Stimulated activated CD4-positive, alpha-beta T cell treated with anti-CD3 and anti-CD28 coated beads, TNF-alpha, amount 100 ng/mL, for 24 hours (primary cell): Measurements from ENCODE around the gene BLM.
"Not testable (repeated sequence)": the region's sequence is repeated elsewhere in the genome, so short reads cannot be mapped to it uniquely, and the experiment has no call there.

ENCODE experiments used
- DNase-seq, 3 experiments: peaks; one replicate each; pipeline ENCODE4 v3.0.0-alpha.2; 2020; ENCODE audit warnings: low read depth in 3 of 3

BLM gene

GRCh38 chr15:90822204-90822955, 105.2 kb downstream of the BLM start:
- DNase-seq: no peak

- no peak for DNase-seq
Measured at GRCh38 chr15:90823455-90823974, 106.4 kb downstream of the BLM start.

DNA sequence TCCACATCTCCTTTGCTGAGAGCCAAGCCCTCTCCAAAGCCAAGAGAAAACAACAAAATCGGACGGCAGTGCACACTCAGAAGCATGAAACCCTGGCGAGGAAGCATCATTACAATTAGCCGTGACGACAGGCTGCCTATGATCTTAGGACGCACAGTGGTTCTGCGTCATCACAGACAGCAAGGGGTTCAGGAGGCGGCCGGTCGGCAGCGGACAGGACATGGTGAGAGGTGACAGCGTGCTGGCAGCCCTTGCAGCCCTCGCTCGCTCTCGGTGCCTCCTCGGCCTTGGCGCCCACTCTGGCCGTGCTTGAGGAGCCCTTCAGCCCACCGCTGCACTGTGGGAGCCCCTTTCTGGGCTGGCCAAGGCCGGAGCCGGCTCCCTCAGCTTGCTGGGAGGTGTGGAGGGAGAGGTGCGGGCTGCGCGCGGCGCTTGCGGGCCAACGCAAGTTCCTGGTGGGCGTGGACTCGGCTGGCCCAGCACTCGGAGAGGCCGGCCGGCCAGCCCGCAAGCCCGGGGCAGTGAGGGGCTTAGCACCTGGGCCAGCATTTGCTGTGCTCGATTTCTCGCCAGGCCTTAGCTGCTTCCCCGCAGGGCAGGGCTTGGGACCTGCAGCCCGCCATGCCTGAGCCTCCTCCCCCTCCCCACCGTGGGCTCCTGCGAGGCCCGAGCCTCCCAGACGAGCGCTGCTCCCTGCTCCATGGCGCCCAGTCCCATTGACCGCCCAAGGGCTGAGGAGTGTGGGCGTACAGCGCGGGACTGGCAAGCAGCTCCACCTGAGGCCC, 108.2 kb downstream of the BLM start:
- DNase-seq: not testable (repeated sequence)

DNA sequence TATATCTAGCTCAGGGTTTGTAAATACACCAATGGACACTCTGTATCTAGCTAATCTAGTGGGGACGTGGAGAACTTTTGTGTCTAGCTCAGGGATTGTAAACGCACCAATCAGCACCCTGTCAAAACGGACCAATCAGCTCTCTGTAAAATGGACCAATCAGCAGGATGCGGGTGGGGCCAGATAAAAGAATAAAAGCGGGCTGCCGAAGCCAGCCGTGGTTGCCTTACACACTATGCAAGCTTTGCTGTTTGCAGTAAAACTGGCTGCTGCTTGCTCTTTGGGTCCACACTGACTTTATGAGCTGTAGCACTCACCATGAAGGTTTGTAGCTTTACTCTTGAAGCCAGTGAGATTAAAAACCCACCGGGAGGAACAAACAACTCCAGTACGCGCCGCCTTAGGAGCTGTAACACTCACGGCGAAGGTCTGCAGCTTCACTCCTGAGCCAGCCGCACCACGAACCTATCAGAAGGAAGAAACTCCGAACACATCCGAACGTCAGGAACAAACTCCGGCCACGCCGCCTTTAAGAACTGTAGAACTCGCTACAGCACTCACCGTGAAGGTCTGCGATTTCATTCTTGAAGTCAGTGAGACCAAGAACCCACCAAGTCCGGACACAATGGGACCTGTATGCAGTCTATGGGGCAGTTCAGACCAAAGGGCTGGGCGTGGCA, 109.2 kb downstream of the BLM start:
- not testable (repeated sequence) for DNase-seq

DNA sequence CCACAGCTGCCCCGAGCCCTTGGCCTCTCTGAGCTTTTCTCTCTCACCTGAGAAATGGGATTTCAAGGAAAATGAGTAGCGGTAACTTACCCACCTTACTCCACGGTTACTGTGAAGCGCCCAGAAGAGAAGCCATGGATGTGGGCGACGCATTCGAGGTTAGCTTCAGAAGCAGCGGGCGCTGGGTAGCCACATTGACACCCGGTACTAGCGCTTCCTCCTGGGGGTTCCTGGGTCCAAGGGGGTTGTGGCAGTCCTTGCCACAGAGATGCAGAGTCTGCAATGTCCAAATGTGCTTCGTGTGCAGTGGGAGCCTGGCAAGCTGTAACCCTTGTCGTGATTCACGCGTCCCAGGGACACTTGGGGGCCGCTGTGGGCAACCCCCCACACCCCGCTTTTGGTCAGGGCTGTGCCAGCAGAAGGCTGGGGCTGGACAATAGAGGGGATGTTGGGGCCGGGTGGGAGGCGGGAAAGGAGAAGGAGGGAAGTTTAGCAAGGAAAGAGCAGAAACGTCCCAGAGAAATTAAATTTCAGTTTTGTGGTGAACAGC, 109.8 kb downstream of the BLM start:
- no peak for DNase-seq

GRCh38 chr15:90828111-90828510, 111.0 kb downstream of the BLM start:
- DNase-seq: no peak

- DNase-seq: no peak
Measured at GRCh38 chr15:90829126-90829525, 112.0 kb downstream of the BLM start.

DNA sequence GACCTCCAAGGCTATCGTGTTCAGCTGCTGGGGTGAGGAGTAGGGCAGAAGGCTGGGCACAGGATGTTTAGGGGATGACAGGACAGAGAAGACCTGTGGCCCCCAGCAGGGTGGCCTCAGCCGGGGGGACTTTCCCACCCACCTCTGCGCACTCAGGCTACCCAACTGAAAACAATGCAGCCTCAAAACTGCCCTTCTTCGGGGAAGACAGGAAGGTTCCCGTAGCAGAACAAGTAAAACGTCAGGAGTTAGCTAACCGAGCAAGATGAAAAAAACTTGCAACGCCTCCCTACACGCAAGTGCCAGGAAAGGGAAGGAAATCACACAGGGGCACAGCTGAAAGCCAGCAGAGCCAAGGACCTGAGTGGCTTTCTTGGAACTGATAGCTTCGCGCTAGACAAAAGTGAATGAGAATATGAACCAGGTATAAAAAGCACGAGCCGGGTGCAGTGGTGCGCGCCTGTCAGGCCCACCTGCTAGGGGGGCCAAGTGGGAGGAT, 112.8 kb downstream of the BLM start:
- peak in 1 of 3 experiments; percentile 62 for DNase-seq

DNA sequence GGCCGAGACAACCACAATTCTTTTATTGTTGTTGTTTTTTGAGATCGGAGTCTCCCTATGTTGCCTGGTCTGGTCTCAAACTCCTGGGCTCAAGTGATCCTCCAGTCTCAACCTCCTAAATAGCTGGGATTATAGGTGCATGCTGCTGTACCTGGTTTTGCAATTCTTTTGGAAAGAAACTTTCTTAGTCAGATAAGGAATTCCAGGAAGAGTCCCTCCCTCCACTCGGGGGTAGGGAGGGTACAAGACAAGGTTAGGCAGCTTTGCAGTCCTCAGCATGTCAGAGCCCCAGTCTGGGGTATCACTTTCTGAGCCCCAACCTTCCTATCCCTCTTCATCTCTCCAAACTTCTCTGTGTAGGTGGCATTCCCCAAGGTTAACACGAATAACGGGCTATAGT, 117.5 kb downstream of the BLM start:
- DNase-seq: no peak

GRCh38 chr15:90836296-90836871, 119.2 kb downstream of the BLM start:
- DNase-seq: no peak

DNA sequence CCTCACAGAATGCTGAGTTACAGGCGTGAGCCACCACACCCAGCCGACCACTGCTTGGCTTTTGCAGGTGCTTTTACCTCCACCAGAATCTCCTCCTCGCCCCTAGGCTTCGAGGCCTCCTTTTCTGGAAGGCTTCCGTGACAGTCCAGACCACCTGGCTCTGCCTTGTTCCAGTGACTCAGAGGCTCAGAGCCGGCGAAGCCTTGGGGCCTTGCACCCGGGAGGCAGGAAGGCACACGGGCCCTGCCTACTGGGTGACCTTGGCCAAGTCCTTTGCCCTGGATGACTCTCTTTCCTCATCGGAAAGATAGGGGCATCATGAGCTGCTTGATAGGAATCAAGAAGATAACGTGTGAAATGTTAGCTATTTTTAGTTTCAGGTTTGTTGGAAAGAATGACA, 119.9 kb downstream of the BLM start:
- peak in 1 of 3 experiments; percentile 67 for DNase-seq

GRCh38 chr15:90838139-90838538, 121.0 kb downstream of the BLM start:
- peak; percentile 62 to 89 (median 67) for DNase-seq

- no peak for DNase-seq
Measured at GRCh38 chr15:90838544-90838943, 121.4 kb downstream of the BLM start.

DNA sequence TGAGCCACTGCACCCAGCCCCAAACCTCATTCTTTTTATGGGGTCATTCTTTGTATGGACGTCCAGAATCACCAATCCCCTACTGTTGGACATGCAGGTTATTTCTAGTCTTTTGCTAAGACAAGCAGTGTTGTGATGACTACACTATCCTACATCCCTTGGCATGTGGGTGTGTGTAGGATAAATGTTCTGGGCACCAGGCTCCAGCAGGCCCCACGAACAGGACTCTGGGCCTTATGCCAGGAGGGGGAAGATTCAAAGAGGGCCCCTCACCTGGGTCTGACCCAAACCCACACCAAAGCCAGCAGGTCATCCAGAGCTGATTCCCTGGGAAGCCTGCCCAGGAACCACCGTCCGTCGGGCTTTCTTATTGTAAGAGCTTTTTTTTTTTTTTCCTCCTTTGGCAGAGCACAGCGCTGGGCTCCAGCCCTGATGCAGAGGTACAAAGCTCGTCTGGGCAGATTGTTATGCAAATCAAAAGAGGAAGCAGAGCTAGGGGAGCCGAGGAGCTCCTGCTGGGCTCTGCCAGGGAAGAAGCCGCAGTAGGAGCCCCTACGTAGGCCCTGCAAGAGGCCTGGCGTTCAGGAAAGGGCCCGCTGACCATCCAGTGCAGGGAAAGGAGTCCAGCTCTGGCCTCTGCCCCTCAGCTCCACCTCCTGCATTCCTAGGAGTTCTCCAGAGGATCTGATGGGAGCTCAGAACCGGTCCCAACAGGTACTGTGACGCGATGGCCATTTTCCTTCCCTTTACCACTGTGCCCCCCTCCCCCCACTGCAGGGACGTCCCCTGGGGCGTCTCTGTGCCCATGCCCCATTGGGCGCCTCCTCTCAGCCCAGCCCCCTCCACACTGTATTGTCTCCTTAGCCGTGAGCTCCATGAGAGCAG, 122.3 kb downstream of the BLM start:
- no peak for DNase-seq

GRCh38 chr15:90840157-90840855, 123.2 kb downstream of the BLM start:
- DNase-seq: no peak

- DNase-seq: no peak
Measured at GRCh38 chr15:90840954-90841353, 123.8 kb downstream of the BLM start.

DNA sequence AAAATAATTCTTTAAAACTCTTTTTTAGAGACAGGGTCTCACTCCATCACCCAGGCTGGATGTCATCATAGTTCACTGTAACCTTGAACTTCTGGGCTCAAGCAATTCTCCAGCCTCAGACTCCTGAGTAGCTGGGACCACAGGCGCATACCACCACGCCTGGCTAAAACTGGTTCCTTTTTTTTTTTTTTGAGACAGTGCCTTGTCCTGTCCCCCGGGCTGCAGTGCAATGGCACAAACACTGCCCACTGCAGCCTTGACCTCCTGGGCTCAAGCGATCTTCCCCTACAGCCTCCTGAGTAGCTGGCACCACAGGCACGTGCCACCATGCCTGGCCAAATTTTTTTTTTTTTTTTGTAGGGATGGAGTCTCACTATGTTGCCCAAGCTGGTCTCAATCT, 127.5 kb downstream of the BLM start:
- DNase-seq: no peak

DNA sequence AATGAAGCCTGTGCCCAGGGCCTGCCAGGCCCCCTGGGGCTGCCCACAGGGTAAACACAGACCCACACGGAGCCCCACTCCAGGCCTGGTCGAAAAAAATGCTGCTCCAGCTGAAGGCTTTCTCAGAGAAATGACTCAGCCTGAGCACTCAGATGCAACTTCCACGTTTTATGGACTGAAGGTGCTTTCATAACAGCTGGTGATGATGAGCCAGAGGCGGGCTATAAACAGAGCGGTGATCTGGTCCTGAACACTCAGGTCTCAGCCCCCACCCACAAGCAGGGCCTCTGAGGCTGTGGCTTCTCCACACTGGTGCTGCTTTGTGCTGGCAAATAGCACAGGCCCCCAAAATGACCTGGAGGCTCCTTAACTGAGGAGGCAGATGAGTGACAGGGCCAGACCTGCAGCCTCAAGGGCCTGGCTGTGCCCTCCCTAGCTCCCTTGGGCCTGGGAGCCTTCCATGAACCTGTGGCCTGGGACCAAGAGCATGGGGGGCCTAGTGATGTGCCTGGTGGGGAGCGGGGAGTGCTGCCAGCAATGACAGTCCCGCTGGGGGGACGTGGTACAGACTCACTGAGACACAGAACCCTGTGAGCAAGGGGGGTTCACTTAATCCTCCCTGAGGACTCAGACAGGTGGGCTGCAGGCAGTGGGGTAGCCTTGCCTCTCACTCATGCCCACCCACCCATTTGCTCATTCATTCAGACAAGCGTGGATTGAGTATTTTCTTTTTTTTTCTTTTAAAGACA, 128.2 kb downstream of the BLM start:
- DNase-seq: no peak

DNA sequence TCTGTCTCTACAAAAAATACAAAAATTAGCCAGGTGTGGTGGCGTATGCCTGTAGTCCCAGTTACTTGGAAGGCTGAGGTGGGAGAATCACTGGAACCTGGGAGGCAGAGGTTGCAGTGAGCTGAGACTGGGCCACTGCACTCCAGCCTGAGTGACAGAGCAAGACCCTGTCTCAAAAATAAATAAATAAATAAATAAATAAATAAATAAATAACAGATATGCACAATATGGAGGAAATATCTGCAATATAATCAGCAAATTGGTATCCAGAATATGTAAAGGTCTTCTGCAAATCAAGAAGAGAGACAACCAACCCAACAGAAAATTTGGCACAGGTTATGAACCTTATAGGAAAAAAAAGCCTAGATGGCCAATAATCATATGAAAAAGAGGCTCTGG, 132.3 kb downstream of the BLM start:
- not testable (repeated sequence) for DNase-seq
